Measurements from ENCODE around the gene XYLB. TPM values are rescaled to one million over a fixed set of nuclear protein-coding genes. Genes with fewer than 3 reads are reported as not detected.
A peak's percentile ranks its signal among the peaks of the same experiment; 100 is the strongest.

The XYLB gene
- total RNA-seq, 1 donor: 0.63 TPM

- no peaks in the 10 kb centered on the region for H3K9me3 ChIP-seq (ENCODE audit: low read depth, low read length)
- H3K4me3 ChIP-seq (ENCODE audit: low read length): no peak overlapping the region
- H3K4me1 ChIP-seq (ENCODE audit: insufficient read depth, low read length): peaks cover 24% of the 10 kb centered on the region
- H3K27me3 ChIP-seq (ENCODE audit: insufficient read depth, low read length): no peaks in the 10 kb centered on the region
Measured at GRCh38 chr3:38343797-38344594, 2.6 kb upstream of the XYLB start.

DNA sequence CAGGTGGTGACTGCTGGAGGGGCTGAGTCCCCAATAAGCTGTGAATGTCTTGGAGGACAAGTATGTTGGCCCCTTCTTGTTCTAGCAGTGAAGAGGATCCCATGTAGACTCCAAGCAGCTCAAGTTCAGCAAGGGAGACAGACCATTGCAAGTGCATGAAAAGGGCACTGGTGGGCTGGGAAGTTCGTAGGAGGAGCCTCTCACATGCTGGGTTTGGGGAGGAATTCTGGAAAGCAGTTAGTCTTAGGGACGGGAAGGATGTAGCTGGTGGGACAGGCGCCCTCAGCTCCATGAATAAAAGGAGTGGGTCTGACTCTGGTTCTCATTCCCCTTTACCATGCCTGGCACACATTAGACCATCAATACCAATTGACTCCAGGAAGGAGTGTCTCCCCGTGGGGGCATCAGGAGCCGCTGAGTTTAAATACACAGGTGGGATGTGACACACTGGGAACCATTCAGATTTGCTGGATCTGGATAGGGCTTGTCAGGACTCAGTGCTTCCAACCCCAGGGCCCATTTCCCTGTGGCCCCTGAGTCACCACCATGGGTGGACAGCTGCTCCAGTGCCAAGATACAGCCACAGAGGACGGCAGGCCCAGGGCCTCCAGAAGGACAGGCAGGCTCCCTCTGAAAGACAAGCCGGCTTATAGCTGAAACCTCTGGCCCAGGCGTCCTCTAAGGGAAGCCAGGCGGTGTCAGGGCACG, 552 bp upstream of the XYLB start:
- Histone ChIP-seq H3K9me3 (ENCODE audit: low read depth, low read length) (no peaks in the 10 kb centered on the region), H3K27me3 (ENCODE audit: insufficient read depth, low read length) (no peaks in the 10 kb centered on the region), H3K4me1 (ENCODE audit: insufficient read depth, low read length) (peaks cover 24% of the 10 kb centered on the region), H3K4me3 (ENCODE audit: low read length) (peak overlapping the region; percentile 53)

- H3K9me3 ChIP-seq (ENCODE audit: low read depth, low read length): no peaks in the 10 kb centered on the region
- H3K4me3 ChIP-seq (ENCODE audit: low read length): peak overlapping the region; percentile 53
- H3K27me3 ChIP-seq (ENCODE audit: insufficient read depth, low read length): no peaks in the 10 kb centered on the region
- H3K4me1 ChIP-seq (ENCODE audit: insufficient read depth, low read length): peaks cover 24% of the 10 kb centered on the region
Measured at GRCh38 chr3:38347421-38348200, 1.0 kb downstream of the XYLB start.

GRCh38 chr3:38348903-38349302, 2.3 kb downstream of the XYLB start:
- Histone ChIP-seq H3K27me3 (ENCODE audit: insufficient read depth, low read length) (no peaks in the 10 kb centered on the region), H3K4me1 (ENCODE audit: insufficient read depth, low read length) (peaks cover 24% of the 10 kb centered on the region), H3K9me3 (ENCODE audit: low read depth, low read length) (no peaks in the 10 kb centered on the region), H3K4me3 (ENCODE audit: low read length) (no peak overlapping the region)

DNA sequence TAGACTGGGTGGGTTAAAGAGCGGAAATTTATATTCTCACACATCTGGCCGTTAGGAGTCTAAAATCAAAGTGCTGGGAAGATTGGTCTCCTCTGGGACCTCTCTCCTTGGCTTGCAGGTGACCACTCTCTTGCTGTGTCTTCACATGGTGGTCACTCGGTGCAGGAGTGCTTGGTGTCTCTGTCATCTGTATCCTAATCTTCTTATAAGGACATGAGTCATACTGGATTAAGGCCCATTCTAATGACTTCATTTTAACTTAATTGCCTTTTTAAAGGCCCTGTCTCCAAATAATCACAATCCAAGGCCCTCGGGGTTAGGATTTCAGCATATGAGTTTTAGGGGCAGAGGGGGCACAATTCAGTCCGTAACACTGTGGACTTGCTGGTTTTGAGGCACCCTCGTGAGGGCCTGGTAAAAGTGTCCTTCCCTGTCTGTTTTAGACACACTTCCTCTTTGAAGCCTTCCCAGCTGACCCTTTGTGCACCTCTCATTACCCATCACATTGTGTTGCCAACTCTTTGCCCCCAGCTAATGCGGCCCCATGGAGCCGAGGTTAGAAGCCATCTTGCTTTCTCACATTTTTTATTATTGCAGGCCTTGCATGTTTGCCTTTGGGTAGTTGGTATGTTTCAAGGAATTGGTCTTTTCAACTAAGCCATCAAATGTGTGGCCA, 3.2 kb downstream of the XYLB start:
- Histone ChIP-seq H3K27me3 (ENCODE audit: insufficient read depth, low read length) (no peaks in the 10 kb centered on the region), H3K4me1 (ENCODE audit: insufficient read depth, low read length) (peaks cover 24% of the 10 kb centered on the region), H3K9me3 (ENCODE audit: low read depth, low read length) (no peaks in the 10 kb centered on the region), H3K4me3 (ENCODE audit: low read length) (no peak overlapping the region)

DNA sequence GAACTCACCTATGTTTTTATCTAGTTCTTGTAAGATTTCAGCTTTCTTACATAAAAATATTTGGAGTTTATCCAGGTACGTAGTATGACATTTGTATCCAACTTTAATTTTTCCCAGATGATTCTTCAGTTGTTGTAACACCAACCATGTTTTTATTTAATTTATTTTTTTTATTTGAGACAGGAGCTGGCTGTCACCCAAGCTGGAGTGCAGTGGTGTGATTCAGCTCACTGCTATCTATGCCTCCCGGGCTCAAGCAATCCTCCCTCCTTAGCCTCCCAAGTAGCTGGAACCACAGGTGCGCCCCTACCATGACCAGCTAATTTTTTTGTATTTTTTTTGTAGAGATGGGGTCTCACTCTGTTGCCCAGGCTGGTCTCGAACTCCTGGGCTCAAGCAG, 6.6 kb downstream of the XYLB start:
- Histone ChIP-seq H3K27me3 (ENCODE audit: insufficient read depth, low read length) (no peaks in the 10 kb centered on the region), H3K4me3 (ENCODE audit: low read length) (no peak overlapping the region), H3K4me1 (ENCODE audit: insufficient read depth, low read length) (peaks cover 7% of the 10 kb centered on the region), H3K9me3 (ENCODE audit: low read depth, low read length) (no peaks in the 10 kb centered on the region)

GRCh38 chr3:38354588-38355330, 8.2 kb downstream of the XYLB start:
- no peaks in the 10 kb centered on the region for H3K4me1 ChIP-seq (ENCODE audit: insufficient read depth, low read length)

DNA sequence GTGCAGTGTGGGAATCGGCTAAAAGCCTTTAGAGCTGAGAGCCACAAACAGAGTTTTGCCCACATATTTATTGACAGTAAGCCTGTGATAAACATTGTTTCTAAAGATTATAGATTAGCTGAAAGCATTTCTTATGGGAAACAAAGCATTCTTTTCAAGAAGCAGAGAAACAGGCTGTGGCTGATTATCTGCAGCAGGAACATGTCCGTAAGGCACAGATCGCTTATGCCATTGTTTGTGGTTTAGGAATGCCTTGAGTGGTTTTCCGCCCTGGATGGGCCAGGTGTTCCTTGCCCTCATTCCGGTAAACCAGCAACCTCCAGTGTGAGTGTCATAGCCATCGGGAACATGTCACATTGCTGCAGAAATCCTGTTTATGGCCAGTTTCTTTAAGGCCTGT, 12.5 kb downstream of the XYLB start:
- Histone ChIP-seq H3K27me3 (ENCODE audit: insufficient read depth, low read length) (no peaks in the 10 kb centered on the region), H3K4me1 (ENCODE audit: insufficient read depth, low read length) (no peaks in the 10 kb centered on the region), H3K9me3 (ENCODE audit: low read depth, low read length) (no peaks in the 10 kb centered on the region), H3K4me3 (ENCODE audit: low read length) (no peak overlapping the region)

More at GRCh38 chr3:38354588-38355330, 8.2 kb downstream of the XYLB start:
- Histone ChIP-seq H3K9me3 (ENCODE audit: low read depth, low read length) (no peaks in the 10 kb centered on the region), H3K4me3 (ENCODE audit: low read length) (no peak overlapping the region), H3K27me3 (ENCODE audit: insufficient read depth, low read length) (no peaks in the 10 kb centered on the region)

DNA sequence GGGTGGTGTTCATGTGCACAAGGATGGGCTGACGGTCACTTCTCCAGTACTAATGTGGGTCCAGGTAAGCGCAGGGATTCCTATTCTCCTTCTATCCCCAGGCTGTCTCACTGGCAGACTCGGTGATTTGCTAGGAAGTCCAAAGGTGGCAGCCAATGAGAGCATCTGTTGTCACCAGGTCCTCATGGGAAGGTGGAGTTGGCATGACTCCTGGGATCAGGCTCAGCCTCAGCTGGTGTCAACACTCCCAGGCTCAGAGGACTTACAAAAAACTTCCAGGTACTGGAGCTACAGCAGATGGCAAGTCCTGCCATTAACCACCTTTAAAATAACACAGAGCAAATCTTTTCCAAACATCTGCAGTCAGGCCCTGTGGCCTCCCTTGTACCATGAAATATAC, 13.8 kb downstream of the XYLB start:
- Histone ChIP-seq H3K4me3 (ENCODE audit: low read length) (no peak overlapping the region), H3K9me3 (ENCODE audit: low read depth, low read length) (no peaks in the 10 kb centered on the region), H3K4me1 (ENCODE audit: insufficient read depth, low read length) (no peaks in the 10 kb centered on the region), H3K27me3 (ENCODE audit: insufficient read depth, low read length) (no peaks in the 10 kb centered on the region)

DNA sequence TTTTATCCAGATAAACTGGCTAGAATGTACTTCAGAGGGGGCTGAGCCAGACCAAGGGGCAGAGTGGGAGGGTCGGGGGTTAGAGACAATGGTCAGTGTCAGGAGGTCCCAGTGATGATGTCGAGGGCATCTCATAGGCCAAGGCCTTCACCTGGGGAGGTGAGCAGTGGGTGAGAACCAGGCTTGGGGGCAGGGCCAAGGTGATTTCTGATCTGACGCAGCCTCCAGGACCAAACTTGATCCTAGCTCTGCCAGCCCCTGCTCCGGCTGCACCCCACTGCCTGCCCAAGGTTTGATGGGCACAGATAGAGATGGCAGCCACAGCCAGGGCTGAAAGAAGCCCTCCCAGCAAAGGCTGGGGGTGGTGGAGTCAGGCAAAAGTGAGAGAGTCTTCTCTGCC, 14.9 kb downstream of the XYLB start:
- Histone ChIP-seq H3K9me3 (ENCODE audit: low read depth, low read length) (no peaks in the 10 kb centered on the region), H3K4me3 (ENCODE audit: low read length) (no peak overlapping the region), H3K27me3 (ENCODE audit: insufficient read depth, low read length) (no peaks in the 10 kb centered on the region), H3K4me1 (ENCODE audit: insufficient read depth, low read length) (no peaks in the 10 kb centered on the region)

GRCh38 chr3:38362825-38363224, 16.2 kb downstream of the XYLB start:
- Histone ChIP-seq H3K9me3 (ENCODE audit: low read depth, low read length) (no peaks in the 10 kb centered on the region), H3K27me3 (ENCODE audit: insufficient read depth, low read length) (no peaks in the 10 kb centered on the region)

GRCh38 chr3:38364721-38365400, 18.3 kb downstream of the XYLB start:
- H3K4me3 ChIP-seq (ENCODE audit: low read length): no peak overlapping the region
- no peaks in the 10 kb centered on the region for H3K9me3 ChIP-seq (ENCODE audit: low read depth, low read length)
- H3K4me1 ChIP-seq (ENCODE audit: insufficient read depth, low read length): no peaks in the 10 kb centered on the region
- no peaks in the 10 kb centered on the region for H3K27me3 ChIP-seq (ENCODE audit: insufficient read depth, low read length)

More at GRCh38 chr3:38362825-38363224, 16.2 kb downstream of the XYLB start:
- Histone ChIP-seq H3K4me1 (ENCODE audit: insufficient read depth, low read length) (no peaks in the 10 kb centered on the region), H3K4me3 (ENCODE audit: low read length) (no peak overlapping the region)

DNA sequence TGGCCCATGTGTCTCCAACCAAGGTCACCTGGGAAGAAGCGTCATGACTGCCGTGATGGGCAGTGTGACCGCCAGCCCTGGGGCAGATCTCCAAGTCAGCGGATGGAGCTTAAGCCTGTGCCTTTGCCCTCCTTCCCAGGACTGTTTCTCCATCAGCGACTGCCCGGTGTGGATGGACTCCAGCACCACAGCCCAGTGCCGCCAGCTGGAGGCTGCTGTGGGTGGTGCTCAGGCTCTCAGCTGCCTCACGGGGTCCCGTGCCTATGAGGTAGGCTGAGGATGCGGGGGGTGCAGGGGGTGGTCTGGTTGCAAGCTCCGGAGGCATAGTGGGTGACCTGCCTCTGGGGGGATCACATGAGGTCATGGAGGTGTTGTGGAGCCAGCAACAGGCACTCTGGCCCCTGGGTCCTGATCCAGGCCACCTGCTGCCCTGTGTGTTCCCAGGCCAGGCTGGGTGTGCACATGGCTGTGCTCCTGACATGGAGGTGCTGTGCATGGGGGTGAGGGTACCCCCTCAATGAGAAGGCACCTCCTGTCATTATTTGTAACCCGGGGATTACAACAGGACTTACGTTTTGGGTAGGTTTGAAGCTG, 19.0 kb downstream of the XYLB start:
- Histone ChIP-seq H3K4me1 (ENCODE audit: insufficient read depth, low read length) (no peaks in the 10 kb centered on the region), H3K9me3 (ENCODE audit: low read depth, low read length) (no peaks in the 10 kb centered on the region)

More for the DNA sequence above, 19.0 kb downstream of the XYLB start:
- Histone ChIP-seq H3K4me3 (ENCODE audit: low read length) (no peak overlapping the region), H3K27me3 (ENCODE audit: insufficient read depth, low read length) (no peaks in the 10 kb centered on the region)
